SK-N-SH (cell line): Measurements from ENCODE around the gene EP300. TPM values are rescaled to one million over a fixed set of nuclear protein-coding genes. Genes with fewer than 3 reads are reported as not detected.

Experiments
- CTCF ChIA-PET: fragments of 300-600, 350-600 bp; formaldehyde crosslinking; extraction: SDS; loops from one replicate; lab custom pipeline; 2021; lab: Yijun Ruan, JAX
- POLR2A ChIA-PET: fragments of 350-600 bp; sonication (Branson Sonifier 250); formaldehyde crosslinking; extraction: SDS; loops from one replicate; lab custom pipeline; 2020; ENCODE audit warnings: antibody characterized with exemption, inconsistent platforms; lab: Yijun Ruan, JAX
- DNase-seq: peaks from one replicate; pipeline ENCODE4 v3.0.0; 2012
- H2AFZ ChIP-seq: fragments of 200-600 bp; sonication (generic); 2 replicates; pipeline ENCODE4 v1.8.1; 2016; ENCODE audit warnings: antibody characterized with exemption, mild to moderate bottlenecking, low read depth
- H3F3A ChIP-seq: fragments of 200-600 bp; sonication (generic); replicated peaks from 2 replicates; pipeline ENCODE3; 2016; ENCODE audit warnings: antibody characterized with exemption, mild to moderate bottlenecking; ENCODE audit not compliant: insufficient read depth
- H3K27ac ChIP-seq, 2 experiments: fragments of 200-500 bp in 1 of 2; fragments of 200-600 bp in 1 of 2; sonication (Bioruptor generic) in 1 of 2; sonication (generic), shearing (Covaris generic) in 1 of 2; 2 replicates each; pipeline versions ENCODE4 v1.5.1 to v1.6.1; 2014 to 2016; ENCODE audit warnings: low read depth in 2 of 2, inconsistent platforms in 1 of 2, low read length in 1 of 2, mild to moderate bottlenecking in 1 of 2, mixed read lengths in 1 of 2
- H3K27me3 ChIP-seq: fragments of 200-600 bp; sonication (generic), shearing (Covaris generic); 2 replicates; pipeline ENCODE4 v1.6.1; 2016; ENCODE audit warnings: mixed run types; ENCODE audit not compliant: insufficient read depth
- H3K36me3 ChIP-seq, 2 experiments: fragments of 200-500 bp in 1 of 2; fragments of 200-600 bp in 1 of 2; sonication (Bioruptor generic) in 1 of 2; sonication (generic) in 1 of 2; replicated peaks in 1 of 2; 2 replicates each; pipeline versions ENCODE3 to v1.5.1; 2014 to 2016; ENCODE audit warnings: low read length in 1 of 2, mild to moderate bottlenecking in 1 of 2; ENCODE audit not compliant: insufficient read depth in 2 of 2, control insufficient read depth in 1 of 2
- H3K4me1 ChIP-seq, 2 experiments: fragments of 200-500 bp in 1 of 2; fragments of 200-600 bp in 1 of 2; sonication (Bioruptor generic) in 1 of 2; sonication (generic), shearing (Covaris generic) in 1 of 2; 2 replicates each; pipeline versions ENCODE4 v1.5.1 to v1.6.1; 2014 to 2016; ENCODE audit warnings: low read depth in 1 of 2, low read length in 1 of 2, mixed run types in 1 of 2; ENCODE audit not compliant: insufficient read depth in 2 of 2, control insufficient read depth in 1 of 2
- H3K4me2 ChIP-seq: fragments of 200-600 bp; sonication (generic), shearing (Covaris generic); 2 replicates; pipeline ENCODE4 v1.6.1; 2017; ENCODE audit warnings: mixed run types
- H3K4me3 ChIP-seq, 2 experiments: fragments of 200-500 bp in 1 of 2; fragments of 200-600 bp in 1 of 2; sonication (Bioruptor generic) in 1 of 2; sonication (generic), shearing (Covaris generic) in 1 of 2; 2 replicates each; pipeline versions ENCODE4 v1.5.1 to v1.8.1; 2014 to 2016; ENCODE audit warnings: low read depth in 2 of 2, inconsistent platforms in 1 of 2, low read length in 1 of 2, mild to moderate bottlenecking in 1 of 2, mixed read lengths in 1 of 2, moderate library complexity in 1 of 2
- H3K79me2 ChIP-seq: fragments of 200-600 bp; sonication (generic); 2 replicates; pipeline ENCODE4 v1.8.1; 2017; ENCODE audit warnings: mild to moderate bottlenecking; ENCODE audit not compliant: insufficient read depth
- H3K9ac ChIP-seq: fragments of 200-600 bp; sonication (generic); 2 replicates; pipeline ENCODE4 v1.6.1; 2017; ENCODE audit warnings: mixed run types
- H3K9me2 ChIP-seq: fragments of 200-600 bp; sonication (generic); 2 replicates; pipeline ENCODE4 v1.6.1; 2017; ENCODE audit warnings: mixed run types
- H3K9me3 ChIP-seq: fragments of 200-600 bp; sonication (generic); 2 replicates; pipeline ENCODE4 v1.6.1; 2017; ENCODE audit warnings: mixed run types, mild to moderate bottlenecking, moderate library complexity
- H4K20me1 ChIP-seq: fragments of 200-600 bp; sonication (generic); 2 replicates; pipeline ENCODE4 v1.6.1; 2017; ENCODE audit warnings: mild to moderate bottlenecking, mixed run types; ENCODE audit not compliant: insufficient read depth
- CHD2 ChIP-seq: fragments of 150-350 bp; IDR thresholded peaks from 2 replicates; pipeline ENCODE4 v1.6.1; 2018; ENCODE audit warnings: low read length; ENCODE audit not compliant: partially characterized antibody
- ELF1 ChIP-seq: IDR thresholded peaks from 2 replicates; pipeline ENCODE4 v1.4.0; 2012
- EP300 ChIP-seq, 2 experiments: IDR thresholded peaks; 2 replicates each; pipeline versions ENCODE4 v1.4.0 to v1.6.1; 2012; ENCODE audit warnings: borderline replicate concordance in 1 of 2, low read depth in 1 of 2, low read length in 1 of 2
- FOSL2 ChIP-seq: IDR thresholded peaks from 2 replicates; pipeline ENCODE4 v1.4.0; 2012; ENCODE audit warnings: low read depth, mild to moderate bottlenecking, moderate library complexity, borderline replicate concordance
- FOXM1 ChIP-seq: IDR thresholded peaks from 2 replicates; pipeline ENCODE4 v1.4.0; 2012; ENCODE audit warnings: low read depth, mild to moderate bottlenecking
- GATA2 ChIP-seq: sonication (generic); formaldehyde crosslinking; IDR thresholded peaks from 2 replicates; pipeline ENCODE4 v1.5.0; 2020; ENCODE audit warnings: mild to moderate bottlenecking, missing genetic modification reagents
- IRF3 ChIP-seq: fragments of 150-350 bp; IDR thresholded peaks from 2 replicates; pipeline ENCODE4 v1.6.1; 2016; ENCODE audit warnings: mild to moderate bottlenecking, low read depth, low read length
- MEF2A ChIP-seq: IDR thresholded peaks from 2 replicates; pipeline ENCODE4 v1.4.0; 2012; ENCODE audit warnings: low read depth, borderline replicate concordance
- MXI1 ChIP-seq: IDR thresholded peaks from 2 replicates; pipeline ENCODE4 v1.6.1; 2012; ENCODE audit warnings: mild to moderate bottlenecking, low read depth, low read length, improper control_type of control experiment
- NFIC ChIP-seq: IDR thresholded peaks from 2 replicates; pipeline ENCODE4 v1.4.0; 2012; ENCODE audit warnings: borderline replicate concordance
- NRF1 ChIP-seq: IDR thresholded peaks from 2 replicates; pipeline ENCODE4 v1.6.1; 2012; ENCODE audit warnings: low read depth, mild to moderate bottlenecking, low read length
- PBX3 ChIP-seq: IDR thresholded peaks from 2 replicates; pipeline ENCODE4; 2012
- POLR2AphosphoS5 ChIP-seq: IDR thresholded peaks from 2 replicates; pipeline ENCODE4 v1.6.1; 2012; ENCODE audit warnings: low read depth, low read length
- RAD21 ChIP-seq: IDR thresholded peaks from 2 replicates; pipeline ENCODE4 v1.6.1; 2012; ENCODE audit warnings: mild to moderate bottlenecking, low read length
- SIN3A ChIP-seq: IDR thresholded peaks from 2 replicates; pipeline ENCODE4 v1.6.1; 2012; ENCODE audit warnings: low read depth, mild to moderate bottlenecking, low read length, moderate library complexity, borderline replicate concordance
- SMC3 ChIP-seq: IDR thresholded peaks from 2 replicates; pipeline ENCODE4 v1.6.1; 2012; ENCODE audit warnings: low read depth, low read length, improper control_type of control experiment
- TCF12 ChIP-seq: IDR thresholded peaks from 2 replicates; pipeline ENCODE4 v1.4.0; 2012
- USF1 ChIP-seq: IDR thresholded peaks from 2 replicates; pipeline ENCODE4 v1.4.0; 2012; ENCODE audit warnings: low read depth, borderline replicate concordance
- ZBTB33 ChIP-seq: IDR thresholded peaks from 2 replicates; pipeline ENCODE4 v1.4.0; 2012; ENCODE audit warnings: low read depth, borderline replicate concordance
- WGBS: methylation state at CpG from one replicate; pipeline ENCODE4 v1.1.6; 2017; ENCODE audit warnings: low lambda C conversion rate; 5-methylcytosine and 5-hydroxymethylcytosine counted together
- polyA plus RNA-seq, 3 experiments: library from polyadenylated mRNA; depleted of rRNA; stranded (reverse); fragments of >200 nt; gene quantifications; 2 replicates each; pipeline ENCODE4 v1.2.3, GENCODE V29; 2012

EP300 gene
- polyA plus RNA-seq, 1 of the 3 experiments (the other 2 are of a cell fraction), result 7.1 TPM

GRCh38 chr22:41110968-41111367, 18.6 kb downstream of the EP300 start:
- H3K36me3 ChIP-seq, result no peaks in the 10 kb centered on the region
- no peaks in the 10 kb centered on the region for H3F3A ChIP-seq
- H3K79me2 ChIP-seq, result peaks cover 96% of the 10 kb centered on the region
- TF ChIP-seq FOSL2 (no peak), TCF12 (no peak), POLR2AphosphoS5 (no peak), ELF1 (no peak), SIN3A (no peak), ZBTB33 (no peak), PBX3 (no peak), IRF3 (no peak), CHD2 (no peak), NFIC (no peak), NRF1 (no peak), USF1 (no peak), EP300 (IDR thresholded peaks at IDR 0.05; ENCODE audit: borderline replicate concordance in 1 of 2, low read depth in 1 of 2, low read length in 1 of 2) (no peak), RAD21 (no peak), GATA2 (CRISPR knock-in tag) (no peak), FOXM1 (no peak), SMC3 (no peak), MXI1 (no peak), MEF2A (no peak)
- H3K4me3 ChIP-seq, result no peak overlapping the region
- H3K27me3 ChIP-seq, result no peaks in the 10 kb centered on the region
- peaks cover 71% of the 10 kb centered on the region for H4K20me1 ChIP-seq
- DNase-seq, result no peak
- H2AFZ ChIP-seq, result no peak overlapping the region
- no peak overlapping the region for H3K27ac ChIP-seq
- CTCF ChIA-PET, result no interaction called here
- H3K9me3 ChIP-seq, result no peaks in the 10 kb centered on the region
- no peak overlapping the region for H3K9ac ChIP-seq
- H3K9me2 ChIP-seq, result no peaks in the 10 kb centered on the region
- 92% methylated on average over 7 of the region's 10 CpGs for WGBS
- no peaks in the 10 kb centered on the region for H3K4me1 ChIP-seq
- no peak overlapping the region for H3K4me2 ChIP-seq
- POLR2A ChIA-PET, result no interaction called here
